Activated CD8-positive, alpha-beta memory T cell treated with anti-CD3 and anti-CD28 coated beads for 24 hours (primary cell): ENCODE results near the gene SH2D5.
"Not testable (repeated sequence)": the region's sequence is repeated elsewhere in the genome, so short reads cannot be mapped to it uniquely, and the experiment has no call there.

Experiments used
- DNase-seq: peaks from one replicate; pipeline ENCODE4 v3.0.0-alpha.2; 2020

The SH2D5 gene

GRCh38 chr1:20691872-20692271 is 40.6 kb downstream of the SH2D5 start:
- no peak for DNase-seq

DNA sequence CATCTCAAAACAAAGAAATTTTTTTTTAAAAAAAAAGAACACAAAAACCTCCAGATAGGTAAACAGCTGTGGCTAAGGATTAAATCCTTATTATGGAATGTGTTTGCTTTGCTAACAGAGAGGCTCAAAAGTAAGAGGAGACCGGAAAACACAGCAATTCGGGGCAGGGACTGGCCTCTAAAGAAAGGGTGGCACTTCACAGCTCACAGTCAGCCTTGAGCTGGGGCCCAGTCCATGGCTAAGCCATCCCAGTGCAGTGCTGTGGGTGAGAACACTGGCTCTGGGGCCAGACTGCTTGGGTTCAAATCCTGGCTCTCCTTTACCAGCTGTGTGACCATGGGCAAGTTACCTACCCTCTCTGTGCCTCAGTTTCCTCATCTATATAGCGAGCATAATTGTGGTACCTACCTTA is 42.9 kb downstream of the SH2D5 start:
- DNase-seq = no peak

DNA sequence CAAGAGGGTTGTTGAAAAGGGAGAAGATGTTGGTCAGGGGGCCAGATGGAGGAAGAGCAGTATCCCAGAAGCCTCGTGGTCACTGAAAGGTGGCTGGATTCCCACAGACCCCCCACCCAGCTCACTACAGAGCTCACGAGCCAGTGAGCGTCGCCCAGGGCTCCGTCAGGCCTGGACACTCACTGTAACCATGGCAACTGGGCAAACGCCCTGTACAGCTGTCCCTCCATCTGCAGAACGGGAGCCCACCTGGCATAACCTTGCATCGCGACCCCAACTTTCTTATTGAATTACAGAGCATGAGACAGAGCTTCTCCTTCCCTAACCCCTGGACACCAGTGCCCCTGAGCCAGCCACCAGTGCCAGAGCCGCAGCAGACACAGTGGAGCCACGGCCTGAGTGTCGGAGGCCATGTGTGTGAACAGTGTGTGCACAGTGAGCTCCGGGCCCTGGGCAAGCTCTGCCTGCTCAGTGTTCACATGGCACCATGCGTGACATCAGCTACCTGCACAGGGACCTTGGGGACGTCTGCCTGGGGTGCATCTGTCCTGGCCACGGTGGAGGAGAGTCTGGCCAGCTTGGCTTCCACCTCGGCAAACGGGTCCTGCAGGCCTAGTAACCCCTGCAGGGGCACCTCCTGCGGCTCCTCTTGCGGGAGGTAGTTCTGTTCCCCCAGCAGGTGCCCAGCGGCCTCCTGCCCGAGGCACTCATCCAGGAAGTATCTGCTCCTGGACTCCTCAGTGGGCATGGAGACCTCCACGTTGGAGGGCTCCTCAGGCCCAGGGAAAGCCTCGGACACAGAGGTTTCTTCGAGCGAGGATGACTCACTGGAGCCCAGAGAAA is 45.4 kb downstream of the SH2D5 start:
- DNase-seq = no peak

- no peak for DNase-seq
These were observed 46.8 kb downstream of the SH2D5 start for GRCh38 chr1:20685741-20686140.

DNA sequence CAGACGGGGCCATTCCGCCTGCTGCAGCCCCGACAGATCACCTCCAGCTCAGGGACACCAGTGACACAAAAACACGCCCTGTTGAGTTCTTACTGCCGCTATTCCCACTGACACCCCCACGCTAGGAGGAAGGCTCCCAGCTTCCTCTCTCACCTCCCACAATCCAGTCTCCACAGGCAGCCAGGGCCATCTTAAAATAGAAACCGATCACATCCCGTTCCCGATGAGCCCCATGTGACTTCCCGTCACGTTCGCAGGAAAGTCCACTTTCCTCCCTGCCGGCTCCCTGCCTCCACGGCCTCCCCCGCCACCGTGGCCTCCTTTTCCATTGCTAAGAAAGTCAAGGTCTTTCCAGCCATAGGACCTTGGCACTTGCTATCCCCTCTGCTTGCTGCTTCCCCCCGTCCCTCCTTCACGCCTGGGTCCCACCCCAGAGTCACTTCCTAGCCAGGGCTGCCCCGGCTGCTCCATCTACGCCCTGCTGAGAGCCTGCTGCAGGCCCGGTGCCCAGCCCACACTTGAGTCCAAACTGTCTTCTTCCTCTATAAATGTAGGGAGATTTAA is 47.3 kb downstream of the SH2D5 start:
- DNase-seq = no peak

DNA sequence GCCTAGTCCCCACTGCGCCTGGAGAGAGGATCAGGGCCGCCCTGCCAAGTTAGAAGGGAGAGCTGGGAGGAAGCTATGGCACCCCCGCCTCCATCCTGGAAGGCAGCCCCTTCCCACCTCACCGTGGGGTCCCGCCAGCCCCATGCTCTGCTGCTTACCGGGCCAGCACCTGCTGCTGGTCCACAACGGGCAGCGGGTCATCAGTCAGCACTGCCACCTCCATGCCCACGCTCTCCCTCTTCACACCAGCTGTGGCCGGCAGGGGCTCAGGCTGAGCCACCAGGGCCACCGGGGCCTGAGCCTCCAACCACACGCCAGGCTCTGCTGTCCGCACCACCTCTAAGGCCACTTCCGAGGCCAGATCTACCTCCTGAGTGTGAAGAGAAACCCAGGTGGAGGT is 47.9 kb downstream of the SH2D5 start:
- DNase-seq = no peak

DNA sequence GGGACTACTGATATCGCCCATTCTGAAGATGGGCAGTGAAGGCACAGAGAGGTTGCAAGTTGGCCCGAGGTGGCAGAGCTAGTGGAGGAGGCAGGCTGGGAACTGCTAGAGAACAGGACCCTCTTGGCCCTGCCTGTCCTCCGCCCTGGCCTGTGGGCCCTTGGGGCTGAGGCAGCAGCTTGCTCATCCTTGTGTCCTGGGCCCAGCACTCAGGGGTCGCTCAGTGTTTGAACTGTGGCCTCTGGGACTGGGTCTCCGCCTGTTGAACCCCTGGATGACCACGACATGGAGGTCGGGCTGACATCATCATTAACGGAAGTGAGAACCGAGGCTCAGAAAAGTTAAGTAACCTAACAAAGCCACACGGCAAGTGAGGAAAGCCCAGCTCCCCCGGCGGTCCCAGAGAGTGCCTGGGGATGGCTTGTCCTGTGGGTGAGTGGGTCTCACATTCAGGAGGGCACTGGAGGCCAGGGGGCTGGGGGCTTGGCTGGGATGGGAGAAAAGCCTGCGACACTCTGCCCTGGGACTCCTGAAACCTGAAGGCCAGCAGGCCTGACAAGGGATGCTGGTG is 48.4 kb downstream of the SH2D5 start:
- no peak for DNase-seq

DNA sequence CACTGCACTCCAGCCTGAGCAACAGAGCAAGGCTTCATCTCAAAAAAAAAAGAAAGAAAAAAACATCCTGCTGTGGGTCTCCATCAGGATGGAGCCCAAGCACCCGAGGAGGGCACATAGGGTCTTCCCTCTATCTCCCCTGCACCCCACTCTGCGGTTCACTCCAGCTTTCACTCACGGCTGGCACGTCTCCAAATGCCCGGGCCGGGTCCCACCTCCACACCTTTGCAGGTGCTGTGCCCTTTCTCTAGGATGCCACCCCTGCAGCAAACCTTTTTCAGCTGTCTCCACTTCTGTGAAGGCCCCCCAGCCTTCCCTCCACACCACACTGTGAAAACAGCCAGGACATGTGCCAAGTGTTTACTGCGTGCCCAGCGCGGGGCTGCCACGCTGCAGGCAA is 48.9 kb downstream of the SH2D5 start:
- DNase-seq = no peak

- DNase-seq = no peak
These were observed 49.8 kb downstream of the SH2D5 start for GRCh38 chr1:20682571-20683236.

DNA sequence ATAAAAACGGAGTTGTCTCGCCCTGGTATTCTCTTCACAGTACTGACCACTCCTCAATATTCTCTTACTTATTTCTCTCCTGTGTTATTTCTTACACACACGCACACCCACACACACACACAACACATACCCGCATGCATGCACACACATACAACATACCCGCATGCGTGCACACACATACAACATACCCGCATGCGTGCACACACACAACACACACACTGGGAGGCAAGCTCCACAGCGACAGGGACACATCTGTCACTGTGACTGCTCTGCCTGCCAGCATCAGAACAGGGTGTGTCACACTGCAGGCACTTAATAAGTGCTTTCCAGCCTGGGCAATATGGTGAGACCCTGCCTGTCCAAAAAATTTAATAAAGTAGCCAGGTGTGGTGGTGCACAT is 50.5 kb downstream of the SH2D5 start:
- DNase-seq = no peak

DNA sequence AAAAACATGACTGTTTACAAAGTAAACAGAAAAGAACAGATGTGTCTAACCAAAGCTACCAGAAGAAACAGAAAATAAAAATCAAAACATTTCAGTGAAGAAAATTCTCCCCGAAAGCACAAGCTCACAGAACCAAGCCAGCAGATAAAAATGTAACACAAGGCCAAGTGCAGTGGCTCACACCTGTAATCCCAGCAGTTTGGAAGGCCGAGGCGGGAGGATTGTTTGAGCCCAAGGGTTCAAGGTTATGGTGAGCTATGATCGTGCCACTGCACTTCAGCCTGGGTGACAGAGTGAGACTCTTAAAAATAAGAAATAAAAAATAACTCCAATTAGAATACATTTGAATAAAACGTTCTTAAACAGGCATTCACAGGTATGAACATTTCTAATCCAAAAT is 52.2 kb downstream of the SH2D5 start:
- no peak for DNase-seq

DNA sequence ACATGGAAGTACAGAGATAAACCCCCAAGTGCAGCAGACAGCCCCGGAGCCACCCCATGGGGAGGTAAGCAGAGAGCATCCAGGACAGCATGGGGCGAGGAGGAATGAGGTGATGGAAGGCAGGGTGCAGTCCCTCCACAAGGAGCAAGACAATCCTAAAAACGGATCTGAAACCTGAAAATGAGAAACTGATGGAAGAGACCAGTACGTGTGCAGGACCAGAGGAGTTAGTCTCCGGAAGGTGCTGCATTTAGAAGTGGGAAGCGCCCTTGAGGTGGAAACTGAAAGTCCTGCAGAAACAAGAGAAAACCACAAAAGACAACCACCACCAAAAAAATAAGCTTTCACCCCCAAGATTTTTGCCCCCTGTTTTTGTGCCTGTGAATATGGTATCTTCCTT is 53.9 kb downstream of the SH2D5 start:
- no peak for DNase-seq

DNA sequence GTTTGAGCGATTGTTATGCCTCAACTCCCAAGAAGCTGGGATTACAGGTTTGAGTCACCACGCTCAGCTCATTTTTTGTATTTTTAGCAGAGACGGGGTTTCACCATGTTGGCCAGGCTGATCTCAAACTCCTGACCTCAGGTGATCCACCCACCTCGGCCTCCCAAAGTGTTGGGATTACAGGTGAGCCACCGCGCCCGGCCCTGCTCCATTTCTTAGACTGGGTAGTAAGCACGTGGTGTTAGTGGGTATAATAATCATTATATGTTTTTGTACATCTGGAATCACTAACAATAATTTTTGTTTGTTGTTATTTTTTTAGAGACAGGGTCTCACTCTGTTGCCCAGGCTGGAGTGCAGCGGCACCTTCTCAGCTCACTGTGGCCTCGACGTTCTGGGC is 58.9 kb downstream of the SH2D5 start:
- DNase-seq = not testable (repeated sequence)

- DNase-seq = no peak
These were observed 60.3 kb downstream of the SH2D5 start for GRCh38 chr1:20672265-20672632.

GRCh38 chr1:20670936-20671335 is 61.6 kb downstream of the SH2D5 start:
- DNase-seq = no peak
